Endodermal cell (in vitro differentiated cells): ENCODE data around the gene PSPC1. TPM values are rescaled to one million over a fixed set of nuclear protein-coding genes. Genes with fewer than 3 reads are reported as not detected.
"Not testable (repeated sequence)": the region's sequence is repeated elsewhere in the genome, so short reads cannot be mapped to it uniquely, and the experiment has no call there.

ENCODE experiments used
- DNase-seq: peaks from one replicate; pipeline ENCODE4 v3.0.0-alpha.2; 2017
- H3K27ac ChIP-seq: 2 replicates; pipeline ENCODE4 v1.5.1; 2013; ENCODE audit warnings: mild to moderate bottlenecking, low read depth, low read length, moderate library complexity
- H3K27me3 ChIP-seq: 2 replicates; pipeline ENCODE4 v1.6.1; 2013; ENCODE audit warnings: mild to moderate bottlenecking, low read length, moderate library complexity; ENCODE audit not compliant: insufficient read depth, control insufficient read depth, poor library complexity, severe bottlenecking
- H3K36me3 ChIP-seq: 2 replicates; pipeline ENCODE4 v1.7.0; 2013; ENCODE audit warnings: mild to moderate bottlenecking, low read length, moderate library complexity; ENCODE audit not compliant: control insufficient read depth, insufficient read depth
- H3K4me1 ChIP-seq: one replicate; pipeline ENCODE4 v1.7.0; 2013; ENCODE audit warnings: low read length; ENCODE audit not compliant: control insufficient read depth, insufficient read depth
- H3K4me3 ChIP-seq: 2 replicates; pipeline ENCODE4 v1.5.1; 2013; ENCODE audit warnings: mild to moderate bottlenecking, low read length, moderate library complexity
- H3K9ac ChIP-seq: 2 replicates; pipeline ENCODE4 v1.6.1; 2013; ENCODE audit warnings: mild to moderate bottlenecking, low read length, moderate library complexity; ENCODE audit not compliant: poor library complexity, severe bottlenecking; ENCODE audit errors: extremely low read depth
- H3K9me3 ChIP-seq: 2 replicates; pipeline ENCODE4 v1.6.1; 2013; ENCODE audit warnings: mild to moderate bottlenecking, low read length, moderate library complexity; ENCODE audit not compliant: control insufficient read depth
- H3K27ac Mint-ChIP-seq: 2 replicates; pipeline ENCODE4 v1.8.0; 2020; ENCODE audit warnings: mixed read lengths
- H3K27me3 Mint-ChIP-seq: 2 replicates; pipeline ENCODE4 v1.8.0; 2021; ENCODE audit warnings: mild to moderate bottlenecking, mixed read lengths; ENCODE audit not compliant: insufficient read depth
- H3K36me3 Mint-ChIP-seq: 2 replicates; pipeline ENCODE4 v1.8.0; 2020; ENCODE audit warnings: low read depth, mixed read lengths
- H3K4me1 Mint-ChIP-seq: 2 replicates; pipeline ENCODE4 v1.8.0; 2020; ENCODE audit warnings: mixed read lengths
- H3K4me3 Mint-ChIP-seq: 2 replicates; pipeline ENCODE4 v1.8.0; 2020; ENCODE audit warnings: mild to moderate bottlenecking, moderate library complexity, mixed read lengths
- H3K9me3 Mint-ChIP-seq: 2 replicates; pipeline ENCODE4 v1.8.0; 2020; ENCODE audit warnings: mild to moderate bottlenecking, mixed read lengths
- WGBS, 2 experiments: methylation state at CpG; one replicate each; pipeline versions ENCODE4 v1.1.5 to v1.1.7; 2013; ENCODE audit warnings: missing lambda C conversion rate in 2 of 2, mixed read lengths in 1 of 2; ENCODE audit not compliant: insufficient coverage in 1 of 2, insufficient read length in 1 of 2; 5-methylcytosine and 5-hydroxymethylcytosine counted together
- total RNA-seq, 2 donors: library from RNA; stranded (reverse); fragmentation: NEBNext Ultra II Directional in 1 of 2; extraction: Animal tissue kit (Norgen Biotek cat#: 25700) in 1 of 2; gene quantifications; 2 replicates in 1 of 2; 3 replicates in 1 of 2; pipeline ENCODE4 v1.2.1, GENCODE V29; 2021
- TF ChIP-seq, protein P1 (sequence below): fragments of 200-600 bp; sonication (generic); conservative IDR thresholded peaks from 2 replicates; pipeline ENCODE4 v1.5.0; 2021; ENCODE audit warnings: antibody characterized with exemption, mild to moderate bottlenecking

The PSPC1 gene
- total RNA-seq, 2 donors from 2014 or later: 61.1 to 83.9 TPM

GRCh38 chr13:19695829-19696228 is 86.9 kb downstream of the PSPC1 start:
- 57 to 60% methylated on average over 1 to 3 of the region's 3 CpGs for WGBS, 2 experiments
- H3K36me3 ChIP-seq: peaks cover 31% of the 10 kb centered on the region
- H3K27ac ChIP-seq: no peak overlapping the region
- H3K4me3 ChIP-seq: no peak overlapping the region
- H3K9me3 ChIP-seq: no peaks in the 10 kb centered on the region
- H3K27me3 ChIP-seq: no peaks in the 10 kb centered on the region
- H3K9ac ChIP-seq: no peak overlapping the region
- H3K4me3 Mint-ChIP-seq: no peak overlapping the region
- no peaks in the 10 kb centered on the region for H3K27me3 Mint-ChIP-seq
- H3K9me3 Mint-ChIP-seq: no peaks in the 10 kb centered on the region
- H3K27ac Mint-ChIP-seq: no peak overlapping the region
- peaks cover 26% of the 10 kb centered on the region for H3K36me3 Mint-ChIP-seq
- H3K4me1 ChIP-seq: peaks cover 6% of the 10 kb centered on the region
- H3K4me1 Mint-ChIP-seq: peaks cover 25% of the 10 kb centered on the region
- no peak for DNase-seq
- TF ChIP-seq, protein P1, sequence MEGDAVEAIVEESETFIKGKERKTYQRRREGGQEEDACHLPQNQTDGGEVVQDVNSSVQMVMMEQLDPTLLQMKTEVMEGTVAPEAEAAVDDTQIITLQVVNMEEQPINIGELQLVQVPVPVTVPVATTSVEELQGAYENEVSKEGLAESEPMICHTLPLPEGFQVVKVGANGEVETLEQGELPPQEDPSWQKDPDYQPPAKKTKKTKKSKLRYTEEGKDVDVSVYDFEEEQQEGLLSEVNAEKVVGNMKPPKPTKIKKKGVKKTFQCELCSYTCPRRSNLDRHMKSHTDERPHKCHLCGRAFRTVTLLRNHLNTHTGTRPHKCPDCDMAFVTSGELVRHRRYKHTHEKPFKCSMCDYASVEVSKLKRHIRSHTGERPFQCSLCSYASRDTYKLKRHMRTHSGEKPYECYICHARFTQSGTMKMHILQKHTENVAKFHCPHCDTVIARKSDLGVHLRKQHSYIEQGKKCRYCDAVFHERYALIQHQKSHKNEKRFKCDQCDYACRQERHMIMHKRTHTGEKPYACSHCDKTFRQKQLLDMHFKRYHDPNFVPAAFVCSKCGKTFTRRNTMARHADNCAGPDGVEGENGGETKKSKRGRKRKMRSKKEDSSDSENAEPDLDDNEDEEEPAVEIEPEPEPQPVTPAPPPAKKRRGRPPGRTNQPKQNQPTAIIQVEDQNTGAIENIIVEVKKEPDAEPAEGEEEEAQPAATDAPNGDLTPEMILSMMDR: no peak

- Histone ChIP-seq H3K9me3 (no peaks in the 10 kb centered on the region), H3K9ac (no peak overlapping the region), H3K4me1 (peaks cover 6% of the 10 kb centered on the region), H3K27me3 (no peaks in the 10 kb centered on the region), H3K36me3 (peaks cover 34% of the 10 kb centered on the region), H3K27ac (no peak overlapping the region), H3K4me3 (no peak overlapping the region)
- Mint-ChIP-seq H3K4me3 (no peak overlapping the region), H3K9me3 (no peaks in the 10 kb centered on the region), H3K4me1 (peaks cover 28% of the 10 kb centered on the region), H3K36me3 (peaks cover 26% of the 10 kb centered on the region), H3K27me3 (no peaks in the 10 kb centered on the region), H3K27ac (peak overlapping the region; percentile 12)
- no peak for DNase-seq
- 88% methylated on average over 1 of the region's 1 CpG; no CpG with 5 or more reads in 1 of the 2 experiments for WGBS, 2 experiments
- TF ChIP-seq, protein P1: no peak
Observed at GRCh38 chr13:19695428-19695827, 87.3 kb downstream of the PSPC1 start.

DNA sequence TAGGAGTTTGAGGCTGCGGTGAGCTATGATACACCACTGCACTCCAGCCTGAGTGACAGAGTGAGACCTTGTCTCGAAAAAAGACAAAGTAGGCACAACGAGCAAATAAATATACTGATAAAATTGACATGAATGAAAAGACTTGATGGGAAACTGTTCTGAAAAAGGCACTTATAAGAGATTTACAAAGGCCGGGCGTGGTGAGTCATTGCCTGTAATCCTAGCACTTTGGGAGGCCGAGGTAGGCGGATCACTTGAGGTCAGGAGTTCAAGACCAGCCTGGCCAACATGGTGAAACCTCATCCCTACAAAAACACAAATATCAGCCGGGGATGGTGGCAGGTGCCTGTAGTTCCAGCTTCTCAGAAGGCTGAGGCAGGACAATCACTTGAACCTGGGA is 91.3 kb downstream of the PSPC1 start:
- H3K36me3 Mint-ChIP-seq: peaks cover 26% of the 10 kb centered on the region
- DNase-seq, H3K27ac Mint-ChIP-seq, H3K9me3 Mint-ChIP-seq, H3K27me3 Mint-ChIP-seq, H3K9me3 ChIP-seq, H3K27ac ChIP-seq, H3K4me3 ChIP-seq, H3K4me3 Mint-ChIP-seq, H3K4me1 ChIP-seq, H3K27me3 ChIP-seq, H3K9ac ChIP-seq: not testable (repeated sequence)
- H3K36me3 ChIP-seq: peaks cover 59% of the 10 kb centered on the region
- peaks cover 15% of the 10 kb centered on the region for H3K4me1 Mint-ChIP-seq
- WGBS, 2 experiments: 89 to 96% methylated on average over 7 to 8 of the region's 8 CpGs

GRCh38 chr13:19685437-19685836 is 97.3 kb downstream of the PSPC1 start:
- peaks cover 4% of the 10 kb centered on the region for H3K36me3 Mint-ChIP-seq
- no peak overlapping the region for H3K4me3 Mint-ChIP-seq
- DNase-seq: no peak
- Histone ChIP-seq H3K27ac (no peak overlapping the region), H3K4me3 (no peak overlapping the region), H3K9me3 (no peaks in the 10 kb centered on the region), H3K4me1 (no peaks in the 10 kb centered on the region), H3K9ac (no peak overlapping the region), H3K36me3 (peaks cover 24% of the 10 kb centered on the region), H3K27me3 (no peaks in the 10 kb centered on the region)
- H3K4me1 Mint-ChIP-seq: peaks cover 17% of the 10 kb centered on the region
- H3K9me3 Mint-ChIP-seq: no peaks in the 10 kb centered on the region
- TF ChIP-seq, protein P1: no peak
- no peak overlapping the region for H3K27ac Mint-ChIP-seq
- no peaks in the 10 kb centered on the region for H3K27me3 Mint-ChIP-seq
